Common myeloid progenitor, CD34-positive (primary cell): ENCODE measurements around the gene GGA1.

Experiments used
- CTCF ChIA-PET: fragments of 350-600 bp; sonication (Branson Sonifier 250); formaldehyde crosslinking; loops from one replicate; lab custom pipeline; 2021; ENCODE audit warnings: antibody characterized with exemption; lab: Charles Lee
- POLR2A ChIA-PET: fragments of 350-600 bp; sonication (Branson Sonifier 250); formaldehyde crosslinking; loops from one replicate; lab custom pipeline; 2021; ENCODE audit warnings: antibody characterized with exemption; lab: Charles Lee
- DNase-seq, 3 donors: peaks; one replicate each; pipeline versions ENCODE4 v3.0.0 to v3.0.0-alpha.2; 2013
- H3K27ac ChIP-seq, 2 experiments: 1 replicate in 1 of 2; 2 replicates in 1 of 2; pipeline ENCODE4 v1.7.0; 2013; ENCODE audit warnings: inconsistent platforms in 2 of 2, low read length in 2 of 2, mild to moderate bottlenecking in 2 of 2, low read depth in 1 of 2, moderate library complexity in 1 of 2; ENCODE audit not compliant: severe bottlenecking in 2 of 2, insufficient read depth in 1 of 2, poor library complexity in 1 of 2
- H3K27me3 ChIP-seq, 5 experiments: replicated peaks in 2 of 5; 1 replicate in 3 of 5; 2 replicates in 2 of 5; pipeline versions ENCODE4 v1.6.1 to v1.7.0; 2013; ENCODE audit warnings: low read length in 4 of 5, mild to moderate bottlenecking in 2 of 5, moderate library complexity in 2 of 5, inconsistent platforms in 1 of 5; ENCODE audit not compliant: insufficient read depth in 5 of 5, control insufficient read depth in 4 of 5
- H3K36me3 ChIP-seq, 4 experiments: 1 replicate in 2 of 4; 2 replicates in 2 of 4; pipeline versions ENCODE4 v1.6.1 to v1.7.0; 2013; ENCODE audit warnings: low read length in 3 of 4, control low read depth in 1 of 4, mild to moderate bottlenecking in 1 of 4; ENCODE audit not compliant: control insufficient read depth in 4 of 4, insufficient read depth in 4 of 4
- H3K4me1 ChIP-seq, 4 experiments: 1 replicate in 3 of 4; 2 replicates in 1 of 4; pipeline versions ENCODE4 v1.6.1 to v1.7.1; 2013; ENCODE audit warnings: low read length in 3 of 4, mild to moderate bottlenecking in 3 of 4, control low read depth in 1 of 4, inconsistent platforms in 1 of 4, moderate library complexity in 1 of 4; ENCODE audit not compliant: control insufficient read depth in 4 of 4, insufficient read depth in 4 of 4; ENCODE audit errors: control extremely low read depth in 1 of 4
- H3K4me3 ChIP-seq, 7 experiments: 1 replicate in 4 of 7; 2 replicates in 3 of 7; pipeline versions ENCODE4 v1.5.1 to v1.7.0; 2013; ENCODE audit warnings: mild to moderate bottlenecking in 7 of 7, low read length in 6 of 7, moderate library complexity in 6 of 7, inconsistent platforms in 2 of 7, low read depth in 2 of 7, control low read depth in 1 of 7; ENCODE audit not compliant: insufficient read depth in 4 of 7, control insufficient read depth in 1 of 7; ENCODE audit errors: extremely low read depth in 1 of 7
- H3K9me3 ChIP-seq, 5 experiments: 1 replicate in 4 of 5; 2 replicates in 1 of 5; pipeline versions ENCODE4 v1.6.1 to v1.7.1; 2013; ENCODE audit warnings: low read length in 4 of 5, mild to moderate bottlenecking in 2 of 5, inconsistent platforms in 1 of 5, low read depth in 1 of 5, moderate library complexity in 1 of 5; ENCODE audit not compliant: control insufficient read depth in 4 of 5, insufficient read depth in 2 of 5; ENCODE audit errors: control extremely low read depth in 1 of 5
- WGBS: methylation state at CpG from one replicate; pipeline ENCODE4 v1.1.5; 2013; ENCODE audit not compliant: insufficient coverage; 5-methylcytosine and 5-hydroxymethylcytosine counted together

Gene GGA1

GRCh38 chr22:37678372-37678771 is 69.7 kb downstream of the GGA1 start:
- Histone ChIP-seq H3K4me1 (peaks cover 3 to 60% (median 54%) of the 10 kb centered on the region in 4 experiments), H3K27me3 (no peaks in the 10 kb centered on the region), H3K36me3 (peaks cover 0 to 11% (median 2%) of the 10 kb centered on the region in 4 experiments), H3K27ac (no peak overlapping the region), H3K9me3 (no peaks in the 10 kb centered on the region), H3K4me3 (no peak overlapping the region)
- CTCF ChIA-PET, result interaction anchor here (1.7 to 39.6 kb wide), 3 partner anchors 15 to 41 kb away, joined by 5 to 672 read pairs (median 494); partner anchors contain the start of genes LGALS1, PDXP and SH3BP1
- POLR2A ChIA-PET, result no interaction called here
- 93% methylated on average over 17 of the region's 18 CpGs for WGBS
- no peak for DNase-seq

- Histone ChIP-seq H3K4me3 (no peak overlapping the region), H3K9me3 (no peaks in the 10 kb centered on the region), H3K27me3 (no peaks in the 10 kb centered on the region), H3K27ac (no peak overlapping the region), H3K4me1 (peaks cover 0 to 49% (median 43%) of the 10 kb centered on the region in 4 experiments), H3K36me3 (peaks cover 0 to 11% (median 2%) of the 10 kb centered on the region in 4 experiments)
- 98% methylated on average over 6 of the region's 8 CpGs for WGBS
- ChIA-PET CTCF (interaction anchor here (0.6 to 39.6 kb wide), 8 partner anchors 8 to 275 kb away, joined by 3 to 672 read pairs (median 3); partner anchors contain the start of genes LGALS1, PDXP and SH3BP1), POLR2A (no interaction called here)
- no peak for DNase-seq
Measured at GRCh38 chr22:37679670-37680069, 71.0 kb downstream of the GGA1 start.

- H3K36me3 ChIP-seq, result peaks cover 0 to 11% (median 2%) of the 10 kb centered on the region in 4 experiments
- H3K27me3 ChIP-seq, result no peaks in the 10 kb centered on the region
- WGBS, result 94% methylated on average over 6 of the region's 7 CpGs
- H3K4me1 ChIP-seq, result peaks cover 0 to 43% (median 37%) of the 10 kb centered on the region in 4 experiments
- ChIA-PET POLR2A (interaction anchor here (0.6 kb wide), 2 partner anchors 47 to 184 kb away, joined by 3 to 5 read pairs; no protein-coding TSS in a partner anchor), CTCF (interaction anchor here (0.6 to 39.6 kb wide), 11 partner anchors 8 to 276 kb away, joined by 3 to 672 read pairs (median 3); partner anchors contain the start of genes LGALS1, PDXP and SH3BP1)
- H3K9me3 ChIP-seq, result no peaks in the 10 kb centered on the region
- H3K4me3 ChIP-seq, result no peak overlapping the region
- H3K27ac ChIP-seq, result no peak overlapping the region
- DNase-seq, result no peak
Measured at GRCh38 chr22:37680191-37680851, 71.7 kb downstream of the GGA1 start.

- WGBS, result 95% methylated on average over 2 of the region's 2 CpGs
- no peak for DNase-seq
- Histone ChIP-seq H3K27me3 (no peaks in the 10 kb centered on the region), H3K4me3 (no peak overlapping the region), H3K4me1 (peaks cover 0 to 38% (median 32%) of the 10 kb centered on the region in 4 experiments), H3K36me3 (peaks cover 0 to 11% (median 2%) of the 10 kb centered on the region in 4 experiments), H3K27ac (no peak overlapping the region), H3K9me3 (no peaks in the 10 kb centered on the region)
- POLR2A ChIA-PET, result interaction anchor here (0.6 to 1.2 kb wide), 6 partner anchors 20 to 183 kb away, joined by 3 to 7 read pairs (median 4); no protein-coding TSS in a partner anchor
- CTCF ChIA-PET, result interaction anchor here (0.9 to 39.6 kb wide), 7 partner anchors 13 to 83 kb away, joined by 3 to 672 read pairs (median 5); partner anchors contain the start of genes LGALS1, PDXP and SH3BP1
Measured at GRCh38 chr22:37681001-37681424, 72.4 kb downstream of the GGA1 start.

- WGBS, result 31% methylated on average over 3 of the region's 6 CpGs
- Histone ChIP-seq H3K4me3 (no peak overlapping the region), H3K27me3 (no peaks in the 10 kb centered on the region), H3K27ac (no peak overlapping the region), H3K9me3 (no peaks in the 10 kb centered on the region), H3K4me1 (peaks cover 0 to 35% (median 29%) of the 10 kb centered on the region in 4 experiments), H3K36me3 (peaks cover 0 to 11% (median 2%) of the 10 kb centered on the region in 4 experiments)
- ChIA-PET POLR2A (interaction anchor here (0.8 to 1.2 kb wide), 4 partner anchors 20 to 44 kb away, joined by 4 to 7 read pairs (median 4); no protein-coding TSS in a partner anchor), CTCF (interaction anchor here (0.9 to 39.6 kb wide), 8 partner anchors 12 to 83 kb away, joined by 3 to 672 read pairs (median 4); partner anchors contain the start of genes LGALS1, PDXP and SH3BP1)
- peak; percentile 62 to 83 (median 78) for DNase-seq
Measured at GRCh38 chr22:37681556-37682049, 73.0 kb downstream of the GGA1 start.
